HG02885 (cell line): ENCODE data around the gene AAGAB.
"Not testable (repeated sequence)": the region's sequence is repeated elsewhere in the genome, so short reads cannot be mapped to it uniquely, and the experiment has no call there.

Source experiments
- ATAC-seq: cut with Tn5 transposase; IDR thresholded peaks from one replicate; pipeline ENCODE4 v1.9.1; 2021; ENCODE audit warnings: mild to moderate bottlenecking; ENCODE audit not compliant: unreplicated experiment, poor library complexity

AAGAB gene

GRCh38 chr15:67156834-67157233 lies 97.6 kb downstream of the AAGAB start:
- ATAC-seq: no peak

- no peak for ATAC-seq
Observed at GRCh38 chr15:67156426-67156825, 98.0 kb downstream of the AAGAB start.

GRCh38 chr15:67154249-67154648 lies 100.2 kb downstream of the AAGAB start:
- ATAC-seq: no peak

GRCh38 chr15:67153044-67153443 lies 101.4 kb downstream of the AAGAB start:
- not testable (repeated sequence) for ATAC-seq

GRCh38 chr15:67152429-67152828 lies 102.0 kb downstream of the AAGAB start:
- no peak for ATAC-seq
